Smooth muscle cell (in vitro differentiated cells): ENCODE results near the gene PACRG. TPM values are rescaled to one million over a fixed set of nuclear protein-coding genes. Genes with fewer than 3 reads are reported as not detected.

Experiments used
- DNase-seq: peaks from one replicate; lab custom pipeline; 2025; ENCODE audit not compliant: unreplicated experiment; lab: John Stamatoyannopoulos, UW
- H2AFZ ChIP-seq: fragments of 200-600 bp; sonication (generic); 2 replicates; pipeline ENCODE4 v1.6.0; 2016; ENCODE audit warnings: antibody characterized with exemption, low read depth, mild to moderate bottlenecking
- H3F3A ChIP-seq: fragments of 200-600 bp; sonication (generic); 2 replicates; pipeline ENCODE4 v1.6.0; 2017; ENCODE audit warnings: antibody characterized with exemption, low read depth
- H3K27ac ChIP-seq: fragments of 200-600 bp; sonication (generic); 2 replicates; pipeline ENCODE4 v1.5.1; 2016; ENCODE audit warnings: low read depth, mild to moderate bottlenecking
- H3K27me3 ChIP-seq: fragments of 200-600 bp; sonication (generic); 2 replicates; pipeline ENCODE4 v1.6.1; 2016; ENCODE audit warnings: low read depth, mild to moderate bottlenecking
- H3K36me3 ChIP-seq: fragments of 200-600 bp; sonication (generic); 2 replicates; pipeline ENCODE4 v1.5.1; 2016; ENCODE audit warnings: low read depth
- H3K4me1 ChIP-seq: fragments of 200-600 bp; sonication (generic); 2 replicates; pipeline ENCODE4 v1.5.1; 2016; ENCODE audit warnings: low read depth
- H3K4me2 ChIP-seq: fragments of 200-600 bp; sonication (generic); 2 replicates; pipeline ENCODE4 v1.6.0; 2016; ENCODE audit warnings: mild to moderate bottlenecking
- H3K4me3 ChIP-seq: fragments of 200-600 bp; sonication (generic); 2 replicates; pipeline ENCODE4 v1.5.1; 2016; ENCODE audit warnings: mild to moderate bottlenecking
- H3K79me2 ChIP-seq: fragments of 200-600 bp; sonication (generic); 2 replicates; pipeline ENCODE4 v1.6.0; 2016; ENCODE audit warnings: low read depth, mild to moderate bottlenecking
- H3K9ac ChIP-seq: fragments of 200-600 bp; sonication (generic); 2 replicates; pipeline ENCODE4 v1.6.0; 2016; ENCODE audit warnings: low read depth
- H3K9me3 ChIP-seq: fragments of 200-600 bp; sonication (generic); replicated peaks from 2 replicates; pipeline ENCODE4 v1.5.1; 2016; ENCODE audit warnings: low read depth
- H4K20me1 ChIP-seq: fragments of 200-600 bp; sonication (generic); 2 replicates; pipeline ENCODE4 v1.6.0; 2016; ENCODE audit warnings: low read depth
- CTCF ChIP-seq: fragments of 200-600 bp; sonication (generic); IDR thresholded peaks from 2 replicates; pipeline ENCODE4 v1.5.1; 2017; ENCODE audit warnings: borderline replicate concordance, mild to moderate bottlenecking, antibody characterized with exemption; ENCODE audit not compliant: insufficient read depth, poor library complexity, severe bottlenecking
- WGBS: methylation state at CpG from one replicate; pipeline ENCODE4 v1.1.7; 2016; ENCODE audit warnings: low lambda C conversion rate; 5-methylcytosine and 5-hydroxymethylcytosine counted together
- polyA plus RNA-seq: library from polyadenylated mRNA; unstranded; fragments of >200 nt; fragmentation: Nextera tagmentation; extraction: Ambion mirVana; gene quantifications from 2 replicates; pipeline ENCODE4 v1.2.1, GENCODE V29; 2016
- total RNA-seq: library from RNA; depleted of rRNA; stranded (reverse); fragments of >200 nt; gene quantifications from 2 replicates; pipeline ENCODE4 v1.2.3, GENCODE V29; 2014

Gene PACRG
- total and polyA plus RNA-seq, 2 experiments from 2014 or later: not detected

- no peak for DNase-seq
- H3K9ac ChIP-seq: no peak overlapping the region
- H3K4me2 ChIP-seq: no peak overlapping the region
- H3K4me3 ChIP-seq: no peak overlapping the region
- no peaks in the 10 kb centered on the region for H3K27me3 ChIP-seq
- H3K36me3 ChIP-seq: no peaks in the 10 kb centered on the region
- no peak overlapping the region for H2AFZ ChIP-seq
- no peaks in the 10 kb centered on the region for H3K9me3 ChIP-seq
- H3K79me2 ChIP-seq: no peaks in the 10 kb centered on the region
- H3K4me1 ChIP-seq: no peaks in the 10 kb centered on the region
- no peak overlapping the region for H3K27ac ChIP-seq
- H3F3A ChIP-seq: no peaks in the 10 kb centered on the region
- no peaks in the 10 kb centered on the region for H4K20me1 ChIP-seq
- 90% methylated on average over 9 of the region's 9 CpGs for WGBS
- TF ChIP-seq CTCF: no peak
Measured at GRCh38 chr6:163230901-163231300, 503.1 kb downstream of the PACRG start.

GRCh38 chr6:163231356-163232014 is 503.7 kb downstream of the PACRG start:
- Histone ChIP-seq H3F3A (no peaks in the 10 kb centered on the region), H3K4me2 (no peak overlapping the region), H3K9me3 (no peaks in the 10 kb centered on the region), H4K20me1 (no peaks in the 10 kb centered on the region), H3K79me2 (no peaks in the 10 kb centered on the region), H3K36me3 (no peaks in the 10 kb centered on the region), H3K4me1 (no peaks in the 10 kb centered on the region), H2AFZ (no peak overlapping the region), H3K27me3 (no peaks in the 10 kb centered on the region), H3K27ac (no peak overlapping the region), H3K9ac (no peak overlapping the region), H3K4me3 (no peak overlapping the region)
- no peak for TF ChIP-seq CTCF
- no peak for DNase-seq
- 88% methylated on average over 10 of the region's 10 CpGs for WGBS

GRCh38 chr6:163232015-163232523 is 504.3 kb downstream of the PACRG start:
- WGBS: 87% methylated on average over 7 of the region's 7 CpGs
- no peaks in the 10 kb centered on the region for H4K20me1 ChIP-seq
- H3K4me3 ChIP-seq: no peak overlapping the region
- H2AFZ ChIP-seq: no peak overlapping the region
- no peak for TF ChIP-seq CTCF
- H3F3A ChIP-seq: no peaks in the 10 kb centered on the region
- no peak for DNase-seq
- no peaks in the 10 kb centered on the region for H3K36me3 ChIP-seq
- H3K9me3 ChIP-seq: no peaks in the 10 kb centered on the region
- H3K79me2 ChIP-seq: no peaks in the 10 kb centered on the region
- H3K27ac ChIP-seq: no peak overlapping the region
- no peaks in the 10 kb centered on the region for H3K27me3 ChIP-seq
- no peak overlapping the region for H3K4me2 ChIP-seq
- no peaks in the 10 kb centered on the region for H3K4me1 ChIP-seq
- no peak overlapping the region for H3K9ac ChIP-seq

GRCh38 chr6:163232649-163233048 is 504.9 kb downstream of the PACRG start:
- H3K4me2 ChIP-seq: no peak overlapping the region
- no peaks in the 10 kb centered on the region for H3K79me2 ChIP-seq
- 95% methylated on average over 5 of the region's 6 CpGs for WGBS
- no peaks in the 10 kb centered on the region for H3K27me3 ChIP-seq
- no peak overlapping the region for H3K4me3 ChIP-seq
- no peak for DNase-seq
- no peak overlapping the region for H2AFZ ChIP-seq
- no peaks in the 10 kb centered on the region for H3F3A ChIP-seq
- H4K20me1 ChIP-seq: no peaks in the 10 kb centered on the region
- no peaks in the 10 kb centered on the region for H3K36me3 ChIP-seq
- H3K9me3 ChIP-seq: no peaks in the 10 kb centered on the region
- no peak overlapping the region for H3K27ac ChIP-seq
- H3K4me1 ChIP-seq: no peaks in the 10 kb centered on the region
- H3K9ac ChIP-seq: no peak overlapping the region
- TF ChIP-seq CTCF: no peak
